Body of pancreas (tissue), 4 donors: Measurements from ENCODE around the gene PLEKHA3.

ENCODE experiments used
- POLR2A ChIP-seq, 3 donors: fragments of 450-650 bp; IDR thresholded peaks; one replicate each; pipeline ENCODE4 v1.6.1; 2016; ENCODE audit warnings: antibody characterized with exemption in 3 of 3, mild to moderate bottlenecking in 2 of 3
- TF ChIP-seq, protein P1 (sequence below), 7 experiments: fragments of 450-650 bp in 4 of 7; fragments of 200-600 bp in 3 of 7; sonication (generic) in 3 of 7; IDR thresholded peaks; one replicate each; pipeline ENCODE4 v1.5.1; 2016 to 2019; ENCODE audit warnings: antibody characterized with exemption in 7 of 7

DNA sequence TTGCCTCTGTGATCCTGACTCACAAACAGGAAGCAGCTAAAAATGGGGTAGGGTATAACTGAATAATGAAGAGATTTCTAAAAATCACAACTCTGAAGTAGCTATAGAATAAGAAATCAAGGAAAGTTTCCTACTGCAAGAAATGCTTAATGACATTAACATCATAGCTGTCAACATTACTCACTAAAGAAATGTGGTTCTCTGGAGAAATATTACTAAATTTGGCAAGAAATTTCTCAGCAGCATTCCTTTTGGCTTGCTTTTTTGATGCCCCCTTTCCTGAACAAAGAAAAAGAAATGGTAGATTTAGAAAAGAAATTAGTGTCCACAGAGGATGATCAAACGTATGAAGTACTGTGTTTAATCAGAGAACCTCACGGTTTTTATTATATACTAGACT lies 38.8 kb upstream of the PLEKHA3 start:
- TF ChIP-seq, protein P1, sequence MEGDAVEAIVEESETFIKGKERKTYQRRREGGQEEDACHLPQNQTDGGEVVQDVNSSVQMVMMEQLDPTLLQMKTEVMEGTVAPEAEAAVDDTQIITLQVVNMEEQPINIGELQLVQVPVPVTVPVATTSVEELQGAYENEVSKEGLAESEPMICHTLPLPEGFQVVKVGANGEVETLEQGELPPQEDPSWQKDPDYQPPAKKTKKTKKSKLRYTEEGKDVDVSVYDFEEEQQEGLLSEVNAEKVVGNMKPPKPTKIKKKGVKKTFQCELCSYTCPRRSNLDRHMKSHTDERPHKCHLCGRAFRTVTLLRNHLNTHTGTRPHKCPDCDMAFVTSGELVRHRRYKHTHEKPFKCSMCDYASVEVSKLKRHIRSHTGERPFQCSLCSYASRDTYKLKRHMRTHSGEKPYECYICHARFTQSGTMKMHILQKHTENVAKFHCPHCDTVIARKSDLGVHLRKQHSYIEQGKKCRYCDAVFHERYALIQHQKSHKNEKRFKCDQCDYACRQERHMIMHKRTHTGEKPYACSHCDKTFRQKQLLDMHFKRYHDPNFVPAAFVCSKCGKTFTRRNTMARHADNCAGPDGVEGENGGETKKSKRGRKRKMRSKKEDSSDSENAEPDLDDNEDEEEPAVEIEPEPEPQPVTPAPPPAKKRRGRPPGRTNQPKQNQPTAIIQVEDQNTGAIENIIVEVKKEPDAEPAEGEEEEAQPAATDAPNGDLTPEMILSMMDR (IDR thresholded peaks at IDR 0.05), result no peak
- no peak for TF ChIP-seq POLR2A (IDR thresholded peaks at IDR 0.05)
